HepG2 (cell line): ENCODE data around the gene FSCN2. TPM values are rescaled to one million over a fixed set of nuclear protein-coding genes. Genes with fewer than 3 reads are reported as not detected.

Experiments
- ATAC-seq: fragments of 200-7000 bp; cut with Tn5 transposase; 3 replicates; pipeline ENCODE4 v1.9.1; 2020; ENCODE audit warnings: mild to moderate bottlenecking, moderate library complexity
- BruUV-seq: library from RNA; stranded (reverse); fragments of 400-500 nt; replicated peaks from 2 replicates; lab custom pipeline; 2021; lab: Mats Ljungman, UMichigan
- CTCF ChIA-PET: fragments of 300-600 bp; formaldehyde crosslinking; extraction: SDS; loops from one replicate; lab custom pipeline; 2021; ENCODE audit warnings: low total read pairs, inconsistent platforms, low intra/inter-chr PET ratio; lab: Yijun Ruan, JAX
- POLR2A ChIA-PET: fragments of 350-600 bp; sonication (Branson Sonifier 250); formaldehyde crosslinking; loops from one replicate; lab custom pipeline; 2020; ENCODE audit warnings: antibody characterized with exemption, inconsistent platforms; lab: Yijun Ruan, JAX
- DNase-seq: peaks from one replicate; pipeline ENCODE4 v3.0.0-alpha.2; 2015; ENCODE audit warnings: low spot score
- FAIRE-seq: peaks from 3 replicates; lab custom pipeline; 2011; peaks lifted over from hg19 to GRCh38; lab: Jason Lieb, UNC
- H2AFZ ChIP-seq: one replicate; pipeline ENCODE4 v1.6.1; 2011; ENCODE audit warnings: low read length, inconsistent platforms
- H3K27ac ChIP-seq: fragments of 300-600 bp; 3 replicates; pipeline ENCODE4 v1.8.0; 2011; ENCODE audit warnings: mixed run types, mild to moderate bottlenecking, mixed read lengths, low read length, inconsistent platforms; ENCODE audit not compliant: insufficient read depth; ENCODE audit errors: extremely low read length
- H3K27me3 ChIP-seq, 2 experiments: fragments of 200-600 bp in 1 of 2; 2 replicates in 1 of 2; 3 replicates in 1 of 2; pipeline versions ENCODE4 v1.6.0 to v1.8.0; 2011; ENCODE audit warnings: low read length in 2 of 2, mild to moderate bottlenecking in 2 of 2, moderate library complexity in 2 of 2, inconsistent platforms in 1 of 2; ENCODE audit not compliant: insufficient read depth in 2 of 2, control insufficient read depth in 1 of 2
- H3K36me3 ChIP-seq, 2 experiments: fragments of 200-600 bp in 1 of 2; replicated peaks in 1 of 2; 2 replicates in 1 of 2; 3 replicates in 1 of 2; pipeline versions ENCODE4 v1.5.1 to v1.8.0; 2011; ENCODE audit warnings: low read length in 2 of 2, inconsistent platforms in 1 of 2; ENCODE audit not compliant: insufficient read depth in 2 of 2, control insufficient read depth in 1 of 2
- H3K4me1 ChIP-seq: 2 replicates; pipeline ENCODE4 v1.5.1; 2012; ENCODE audit warnings: low read length, inconsistent platforms; ENCODE audit not compliant: insufficient read depth
- H3K4me2 ChIP-seq: 2 replicates; pipeline ENCODE4 v1.6.0; 2011; ENCODE audit warnings: low read depth, low read length, inconsistent platforms
- H3K4me3 ChIP-seq, 3 experiments: fragments of 200-600 bp in 1 of 3; sonication (generic), shearing (Covaris generic) in 1 of 3; replicated peaks in 1 of 3; 2 replicates each; pipeline ENCODE4 v1.5.1; 2011 to 2016; ENCODE audit warnings: low read length in 3 of 3, inconsistent platforms in 2 of 3, low read depth in 2 of 3, mild to moderate bottlenecking in 2 of 3, control low read depth in 1 of 3, mixed read lengths in 1 of 3; ENCODE audit not compliant: insufficient read depth in 1 of 3
- H3K79me2 ChIP-seq: one replicate; pipeline ENCODE4 v1.6.1; 2011; ENCODE audit warnings: low read length, inconsistent platforms; ENCODE audit not compliant: insufficient read depth
- H3K9ac ChIP-seq: 2 replicates; pipeline ENCODE4 v1.6.0; 2011; ENCODE audit warnings: mild to moderate bottlenecking, low read depth, low read length, inconsistent platforms; ENCODE audit not compliant: insufficient read depth
- H3K9me3 ChIP-seq: 2 replicates; pipeline ENCODE4 v1.5.1; 2012; ENCODE audit warnings: mild to moderate bottlenecking, low read length
- H4K20me1 ChIP-seq: 2 replicates; pipeline ENCODE4 v1.6.0; 2011; ENCODE audit warnings: inconsistent platforms, mild to moderate bottlenecking, low read length, moderate library complexity; ENCODE audit not compliant: insufficient read depth
- HNRNPL ChIP-seq: fragments of 200-400 bp; formaldehyde crosslinking; IDR thresholded peaks from 2 replicates; pipeline ENCODE4 v1.6.1; 2017; ENCODE audit warnings: mild to moderate bottlenecking, low read depth, low read length
- MTF2 ChIP-seq: sonication (generic); formaldehyde crosslinking; IDR thresholded peaks from 2 replicates; pipeline ENCODE4 v1.5.0; 2020; ENCODE audit warnings: missing genetic modification reagents, borderline replicate concordance
- SALL2 ChIP-seq: sonication (generic); formaldehyde crosslinking; IDR thresholded peaks from 2 replicates; pipeline ENCODE4 v1.8.1; 2023; ENCODE audit warnings: mild to moderate bottlenecking, missing genetic modification reagents, inconsistent platforms
- TBX2 ChIP-seq: sonication (generic); formaldehyde crosslinking; IDR thresholded peaks from 2 replicates; pipeline ENCODE4 v1.5.0; 2020; ENCODE audit warnings: missing genetic modification reagents, mild to moderate bottlenecking, borderline replicate concordance
- WGBS: methylation state at CpG from one replicate; pipeline ENCODE4 v1.1.6; 2017; ENCODE audit warnings: low lambda C conversion rate; 5-methylcytosine and 5-hydroxymethylcytosine counted together
- in situ Hi-C: cut with HindIII; loops from 2 replicates; pipeline ENCODE4 v1.10.0; 2017; ENCODE audit warnings: low pct_unique_long_range_greater_than_20kb; ENCODE audit not compliant: extremely low pct_ligation_motif_present
- intact Hi-C: fragments of 100-400 bp; cut with micrococcal nuclease; formaldehyde crosslinking; loops from one replicate; pipeline ENCODE4 v1.10.0; 2022; ENCODE audit not compliant: unreplicated experiment
- polyA plus RNA-seq, 8 experiments: library from polyadenylated mRNA; depleted of rRNA in 3 of 8; stranded (reverse) in 7 of 8; unstranded in 1 of 8; fragments of >200 nt; fragmentation: Illumina TruSeq in 4 of 8; extraction: Trizol in 4 of 8; gene quantifications; 2 replicates each; pipeline versions ENCODE4 v1.2.1 to v1.2.3, GENCODE V29; 2011 to 2016; ENCODE audit warnings: low read depth in 4 of 8, missing spikeins in 1 of 8, mixed read lengths in 1 of 8; ENCODE audit not compliant: insufficient read depth in 1 of 8
- total RNA-seq, 5 experiments: library from RNA; depleted of rRNA; stranded (reverse); fragments of >200 nt; fragmentation: Illumina TruSeq; extraction: Trizol; gene quantifications; 2 replicates each; pipeline ENCODE4 v1.2.3, GENCODE V29; 2016; ENCODE audit warnings: low read depth in 1 of 5
- TF ChIP-seq, protein P1 (sequence below): sonication (generic); formaldehyde crosslinking; IDR thresholded peaks from 2 replicates; pipeline ENCODE4 v1.4.0; 2020; ENCODE audit warnings: missing genetic modification reagents
- TF ChIP-seq, protein P2 (sequence below): IDR thresholded peaks from 2 replicates; pipeline ENCODE4 v1.6.1; 2016; ENCODE audit warnings: control low read depth
- TF ChIP-seq, protein P3 (sequence below): sonication (generic); formaldehyde crosslinking; IDR thresholded peaks from 2 replicates; pipeline ENCODE4 v1.4.0; 2020; ENCODE audit warnings: missing genetic modification reagents, borderline replicate concordance

Gene FSCN2
- total and polyA plus RNA-seq, 2 of the 13 experiments (the other 11 are each of a cell fraction or from before 2014, with no cell fraction given) = 0.09 TPM; not detected in 1

DNA sequence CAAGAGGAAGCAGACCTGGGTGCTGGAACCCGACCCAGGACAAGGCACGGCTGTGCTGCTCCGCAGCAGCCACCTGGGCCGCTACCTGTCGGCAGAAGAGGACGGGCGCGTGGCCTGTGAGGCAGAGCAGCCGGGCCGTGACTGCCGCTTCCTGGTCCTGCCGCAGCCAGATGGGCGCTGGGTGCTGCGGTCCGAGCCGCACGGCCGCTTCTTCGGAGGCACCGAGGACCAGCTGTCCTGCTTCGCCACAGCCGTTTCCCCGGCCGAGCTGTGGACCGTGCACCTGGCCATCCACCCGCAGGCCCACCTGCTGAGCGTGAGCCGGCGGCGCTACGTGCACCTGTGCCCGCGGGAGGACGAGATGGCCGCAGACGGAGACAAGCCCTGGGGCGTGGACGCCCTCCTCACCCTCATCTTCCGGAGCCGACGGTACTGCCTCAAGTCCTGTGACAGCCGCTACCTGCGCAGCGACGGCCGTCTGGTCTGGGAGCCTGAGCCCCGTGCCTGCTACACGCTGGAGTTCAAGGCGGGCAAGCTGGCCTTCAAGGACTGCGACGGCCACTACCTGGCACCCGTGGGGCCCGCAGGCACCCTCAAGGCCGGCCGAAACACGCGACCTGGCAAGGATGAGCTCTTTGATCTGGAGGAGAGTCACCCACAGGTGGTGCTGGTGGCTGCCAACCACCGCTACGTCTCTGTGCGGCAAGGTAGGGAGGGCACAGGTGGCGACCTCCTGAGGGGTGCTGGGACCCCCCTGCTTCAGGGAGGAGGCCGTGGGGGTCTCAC is 667 bp downstream of the FSCN2 start (continued):
- TF ChIP-seq, protein P1, sequence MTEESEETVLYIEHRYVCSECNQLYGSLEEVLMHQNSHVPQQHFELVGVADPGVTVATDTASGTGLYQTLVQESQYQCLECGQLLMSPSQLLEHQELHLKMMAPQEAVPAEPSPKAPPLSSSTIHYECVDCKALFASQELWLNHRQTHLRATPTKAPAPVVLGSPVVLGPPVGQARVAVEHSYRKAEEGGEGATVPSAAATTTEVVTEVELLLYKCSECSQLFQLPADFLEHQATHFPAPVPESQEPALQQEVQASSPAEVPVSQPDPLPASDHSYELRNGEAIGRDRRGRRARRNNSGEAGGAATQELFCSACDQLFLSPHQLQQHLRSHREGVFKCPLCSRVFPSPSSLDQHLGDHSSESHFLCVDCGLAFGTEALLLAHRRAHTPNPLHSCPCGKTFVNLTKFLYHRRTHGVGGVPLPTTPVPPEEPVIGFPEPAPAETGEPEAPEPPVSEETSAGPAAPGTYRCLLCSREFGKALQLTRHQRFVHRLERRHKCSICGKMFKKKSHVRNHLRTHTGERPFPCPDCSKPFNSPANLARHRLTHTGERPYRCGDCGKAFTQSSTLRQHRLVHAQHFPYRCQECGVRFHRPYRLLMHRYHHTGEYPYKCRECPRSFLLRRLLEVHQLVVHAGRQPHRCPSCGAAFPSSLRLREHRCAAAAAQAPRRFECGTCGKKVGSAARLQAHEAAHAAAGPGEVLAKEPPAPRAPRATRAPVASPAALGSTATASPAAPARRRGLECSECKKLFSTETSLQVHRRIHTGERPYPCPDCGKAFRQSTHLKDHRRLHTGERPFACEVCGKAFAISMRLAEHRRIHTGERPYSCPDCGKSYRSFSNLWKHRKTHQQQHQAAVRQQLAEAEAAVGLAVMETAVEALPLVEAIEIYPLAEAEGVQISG (CRISPR knock-in tag) = 0 out of 2 replicates have a peak, but pooled peaks have one; percentile 23
- TF ChIP-seq TBX2 (CRISPR knock-in tag) = peak; percentile 48; the same call in 1 of the 2 replicates
- TF ChIP-seq MTF2 = peak; percentile 92; the same call in 1 of the 2 replicates
- TF ChIP-seq, protein P2, sequence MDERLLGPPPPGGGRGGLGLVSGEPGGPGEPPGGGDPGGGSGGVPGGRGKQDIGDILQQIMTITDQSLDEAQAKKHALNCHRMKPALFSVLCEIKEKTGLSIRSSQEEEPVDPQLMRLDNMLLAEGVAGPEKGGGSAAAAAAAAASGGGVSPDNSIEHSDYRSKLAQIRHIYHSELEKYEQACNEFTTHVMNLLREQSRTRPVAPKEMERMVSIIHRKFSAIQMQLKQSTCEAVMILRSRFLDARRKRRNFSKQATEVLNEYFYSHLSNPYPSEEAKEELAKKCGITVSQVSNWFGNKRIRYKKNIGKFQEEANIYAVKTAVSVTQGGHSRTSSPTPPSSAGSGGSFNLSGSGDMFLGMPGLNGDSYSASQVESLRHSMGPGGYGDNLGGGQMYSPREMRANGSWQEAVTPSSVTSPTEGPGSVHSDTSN = no peak
- TF ChIP-seq, all 625 proteins: peak for 47

DNA sequence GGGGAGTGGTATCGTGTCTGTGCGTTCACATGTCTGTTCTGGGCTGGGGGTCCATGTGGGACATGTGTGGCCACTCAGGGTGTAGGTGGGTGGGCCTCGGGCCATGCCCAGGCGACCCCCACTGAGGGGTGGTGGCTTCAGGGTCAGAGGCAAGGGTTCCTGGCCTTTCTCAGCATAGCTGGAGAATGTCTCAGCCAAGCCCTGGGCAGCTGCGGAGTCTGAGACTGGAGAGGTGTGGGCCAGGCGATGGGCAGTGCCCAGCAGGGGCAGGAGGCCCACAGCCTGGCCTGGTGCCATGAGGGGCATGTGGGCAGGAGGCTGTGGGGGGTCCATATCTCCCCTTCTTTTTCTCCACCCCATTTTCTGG is 1.2 kb downstream of the FSCN2 start:
- peak overlapping the region in 1 of 3 experiments; percentile 57; a peak in 1 of 6 replicates for H3K4me3 ChIP-seq
- TF ChIP-seq, protein P3, sequence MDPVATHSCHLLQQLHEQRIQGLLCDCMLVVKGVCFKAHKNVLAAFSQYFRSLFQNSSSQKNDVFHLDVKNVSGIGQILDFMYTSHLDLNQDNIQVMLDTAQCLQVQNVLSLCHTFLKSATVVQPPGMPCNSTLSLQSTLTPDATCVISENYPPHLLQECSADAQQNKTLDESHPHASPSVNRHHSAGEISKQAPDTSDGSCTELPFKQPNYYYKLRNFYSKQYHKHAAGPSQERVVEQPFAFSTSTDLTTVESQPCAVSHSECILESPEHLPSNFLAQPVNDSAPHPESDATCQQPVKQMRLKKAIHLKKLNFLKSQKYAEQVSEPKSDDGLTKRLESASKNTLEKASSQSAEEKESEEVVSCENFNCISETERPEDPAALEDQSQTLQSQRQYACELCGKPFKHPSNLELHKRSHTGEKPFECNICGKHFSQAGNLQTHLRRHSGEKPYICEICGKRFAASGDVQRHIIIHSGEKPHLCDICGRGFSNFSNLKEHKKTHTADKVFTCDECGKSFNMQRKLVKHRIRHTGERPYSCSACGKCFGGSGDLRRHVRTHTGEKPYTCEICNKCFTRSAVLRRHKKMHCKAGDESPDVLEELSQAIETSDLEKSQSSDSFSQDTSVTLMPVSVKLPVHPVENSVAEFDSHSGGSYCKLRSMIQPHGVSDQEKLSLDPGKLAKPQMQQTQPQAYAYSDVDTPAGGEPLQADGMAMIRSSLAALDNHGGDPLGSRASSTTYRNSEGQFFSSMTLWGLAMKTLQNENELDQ (CRISPR knock-in tag) = 0 out of 2 replicates have a peak, but pooled peaks have one; percentile 27
- TF ChIP-seq SALL2 (CRISPR knock-in tag) (no peak), HNRNPL (peak; percentile 84; the same call in 1 of the 2 replicates)
- CTCF ChIA-PET = no interaction called here

More for the DNA sequence above, 1.2 kb downstream of the FSCN2 start:
- in situ Hi-C loops = no loop called here
- Histone ChIP-seq H3K9ac (no peak overlapping the region), H3K4me1 (peaks cover 24% of the 10 kb centered on the region), H2AFZ (no peak overlapping the region), H3K4me2 (no peak overlapping the region), H4K20me1 (peaks cover 5% of the 10 kb centered on the region; the same call in 1 of the 2 replicates), H3K27me3 (peaks cover 18 to 54% of the 10 kb centered on the region in 2 experiments), H3K9me3 (peaks cover 15% of the 10 kb centered on the region; the same call in 1 of the 2 replicates), H3K27ac (no peak overlapping the region), H3K36me3 (no peaks in the 10 kb centered on the region), H3K79me2 (no peaks in the 10 kb centered on the region)
- BruUV-seq = no TSS peak
- DNase-seq = no peak
- intact Hi-C loops = no loop called here
- POLR2A ChIA-PET = interaction anchor here (0.9 to 1.4 kb wide), 2 partner anchors 11 to 13 kb away, joined by 3 to 5 read pairs; no protein-coding TSS in a partner anchor
- no peak for FAIRE-seq
- WGBS = 57% methylated on average over 5 of the region's 6 CpGs
- ATAC-seq = no peak
